DMS153 treated with DMSO at 0.1 percent for 48 hours (cell line): ENCODE data around the gene SLC36A2.
"Not testable (repeated sequence)": the region's sequence is repeated elsewhere in the genome, so short reads cannot be mapped to it uniquely, and the experiment has no call there.

Source experiments
- DNase-seq: peaks from one replicate; lab custom pipeline; 2025; ENCODE audit not compliant: unreplicated experiment; lab: John Stamatoyannopoulos, UW

SLC36A2 gene

GRCh38 chr5:151327585-151327984, 19.8 kb downstream of the SLC36A2 start:
- no peak for DNase-seq

DNA sequence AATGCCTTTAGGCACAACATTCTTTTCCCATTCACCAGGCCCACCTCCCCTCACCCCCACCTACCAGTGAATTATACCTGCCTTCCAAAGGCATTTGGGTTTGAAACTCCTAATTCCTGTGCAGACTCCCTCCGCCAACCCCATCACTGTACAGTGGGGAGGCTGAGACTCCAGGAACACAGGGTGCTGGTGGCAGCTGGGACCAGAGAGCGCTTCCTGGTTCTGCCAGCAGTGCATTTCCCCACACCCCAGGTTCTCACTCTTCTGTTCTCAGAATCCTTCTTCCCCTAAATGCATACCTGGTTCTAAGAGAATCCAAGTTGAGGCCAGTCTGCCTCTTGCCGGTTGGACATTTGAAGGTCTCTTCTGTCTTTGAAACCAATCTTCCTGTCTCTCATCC, 21.1 kb downstream of the SLC36A2 start:
- no peak for DNase-seq

- no peak for DNase-seq
Observed at GRCh38 chr5:151320481-151320880, 26.9 kb downstream of the SLC36A2 start.

DNA sequence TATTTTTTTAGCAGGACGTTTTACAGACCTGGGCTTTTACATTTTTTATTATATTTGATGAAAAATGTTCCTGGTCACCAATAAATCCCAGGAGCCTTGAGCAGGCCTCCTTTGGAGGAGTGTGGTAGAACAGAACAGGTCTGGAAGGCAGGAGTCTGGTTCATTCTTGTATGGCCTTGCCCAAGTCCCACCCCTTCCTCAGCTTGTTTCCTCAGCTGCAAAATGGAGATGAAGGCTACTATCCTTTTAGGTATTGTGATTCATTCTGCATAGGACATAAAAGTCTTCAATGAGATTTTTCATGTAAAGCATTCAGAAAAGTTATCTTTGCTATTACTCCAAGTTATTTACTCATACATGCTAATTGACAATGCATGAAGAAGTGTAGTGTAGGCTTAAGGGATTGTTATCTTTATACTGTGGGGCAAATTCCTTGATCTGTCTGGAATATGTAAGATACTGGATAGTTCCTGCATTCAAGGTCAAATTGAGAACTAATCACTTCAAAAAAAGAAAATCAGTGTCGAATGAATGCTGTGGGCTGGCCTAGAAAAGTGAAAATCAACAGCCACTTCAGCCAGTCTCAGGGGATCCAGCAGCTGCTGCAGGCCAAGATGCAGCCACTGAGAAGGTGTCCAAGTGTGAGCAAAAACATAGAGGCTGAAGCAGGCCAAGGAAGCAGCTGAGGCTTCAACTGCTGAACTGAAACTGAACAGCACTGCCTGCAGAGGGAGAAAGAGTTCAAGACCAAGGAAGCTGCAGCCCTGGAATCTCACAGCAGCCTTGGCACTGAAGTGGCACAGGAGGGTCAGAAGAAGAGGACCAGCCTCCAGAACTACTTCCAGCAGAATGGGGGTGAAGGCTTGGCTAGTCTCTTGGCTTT, 28.3 kb downstream of the SLC36A2 start:
- no peak for DNase-seq

GRCh38 chr5:151317871-151318270, 29.5 kb downstream of the SLC36A2 start:
- no peak for DNase-seq

GRCh38 chr5:151315998-151316597, 31.3 kb downstream of the SLC36A2 start:
- DNase-seq, result peak; percentile 4

- DNase-seq, result no peak
Observed at GRCh38 chr5:151313357-151313756, 34.0 kb downstream of the SLC36A2 start.

- DNase-seq, result no peak
Observed at GRCh38 chr5:151312756-151313324, 34.5 kb downstream of the SLC36A2 start.

GRCh38 chr5:151310932-151311331, 36.4 kb downstream of the SLC36A2 start:
- no peak for DNase-seq

DNA sequence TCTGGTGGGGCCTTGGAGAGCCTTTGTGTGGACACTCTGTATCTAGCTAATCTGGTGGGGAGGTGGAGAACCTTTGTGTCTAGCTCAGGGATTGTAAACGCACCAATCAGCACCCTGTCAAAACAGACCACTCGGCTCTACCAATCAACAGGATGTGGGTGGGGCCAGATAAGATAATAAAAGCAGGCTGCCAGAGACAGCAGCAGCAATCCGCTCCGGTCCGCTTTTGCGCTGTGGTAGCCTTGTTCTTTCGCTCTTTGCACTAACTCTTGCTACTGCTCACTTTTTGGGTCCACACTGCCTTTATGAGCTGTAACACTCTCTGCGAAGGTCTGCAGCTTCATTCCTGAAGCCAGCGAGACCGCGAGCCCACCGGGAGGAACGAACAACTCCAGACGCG, 37.5 kb downstream of the SLC36A2 start:
- not testable (repeated sequence) for DNase-seq

GRCh38 chr5:151309266-151309665, 38.1 kb downstream of the SLC36A2 start:
- DNase-seq, result not testable (repeated sequence)

DNA sequence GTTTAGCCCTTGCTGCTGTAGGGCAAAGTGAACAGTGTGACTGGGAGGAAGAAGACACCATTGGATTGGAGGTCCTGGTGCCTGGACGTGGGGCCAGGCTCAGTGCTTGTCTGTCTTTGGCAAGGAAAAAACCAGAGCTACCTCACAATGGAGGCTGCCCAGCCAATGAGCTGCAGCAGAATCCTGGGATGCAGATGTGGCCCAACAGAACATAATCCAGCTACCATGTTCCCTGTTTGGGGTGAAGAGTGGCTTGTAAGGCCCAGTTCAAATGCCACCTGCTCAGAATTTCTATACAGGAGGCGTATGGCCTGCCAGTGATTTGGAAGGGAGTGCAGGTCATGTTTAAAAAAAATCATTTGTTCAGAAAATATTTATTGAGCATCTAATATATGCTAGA, 43.7 kb downstream of the SLC36A2 start, which contains the start of gene SLC36A3:
Gene SLC36A3, minus strand, starts transcription at position 101 of the 400 bp plus-strand sequence. CDS start 412 bp downstream, outside the sequence.
- no peak for DNase-seq

DNA sequence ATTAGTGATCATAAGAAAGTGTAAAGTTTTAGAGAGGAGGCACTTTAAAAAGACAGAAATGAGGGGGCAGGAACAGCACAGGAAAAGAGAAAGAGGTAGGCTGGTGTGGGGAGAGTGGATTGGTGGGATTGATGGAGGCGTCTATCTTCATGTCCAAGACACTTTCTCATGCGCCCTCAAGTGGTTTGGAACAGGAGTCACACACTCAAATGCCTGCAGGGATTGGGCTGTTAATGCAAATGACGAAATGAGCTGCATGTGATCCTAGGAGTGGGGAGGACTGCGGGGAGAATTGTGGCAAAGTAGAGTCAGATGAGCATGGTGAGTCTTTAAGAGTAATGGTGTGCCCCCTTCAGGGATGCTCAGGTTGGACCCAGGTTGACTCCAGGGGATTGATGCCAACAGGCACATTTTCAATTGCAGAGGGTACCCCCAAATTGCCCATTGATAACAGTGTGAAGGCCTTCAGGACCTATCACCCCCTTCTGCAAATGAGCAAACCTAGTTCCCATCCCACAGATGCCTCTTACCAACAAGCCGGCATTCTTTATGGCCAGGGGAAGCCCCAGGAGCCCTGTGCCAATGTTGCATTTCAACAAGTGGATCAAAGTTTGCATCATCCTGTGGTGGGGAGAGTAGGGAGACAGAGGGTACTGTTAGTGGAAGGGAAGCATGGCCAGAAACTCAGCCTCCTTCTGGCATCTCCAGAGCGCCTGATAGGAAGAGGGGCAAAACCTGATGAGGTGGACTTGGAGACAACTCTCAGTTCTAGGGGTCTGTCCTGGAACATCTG, 49.1 kb downstream of the SLC36A2 start:
- DNase-seq, result no peak

GRCh38 chr5:151296974-151297373, 50.4 kb downstream of the SLC36A2 start:
- no peak for DNase-seq

DNA sequence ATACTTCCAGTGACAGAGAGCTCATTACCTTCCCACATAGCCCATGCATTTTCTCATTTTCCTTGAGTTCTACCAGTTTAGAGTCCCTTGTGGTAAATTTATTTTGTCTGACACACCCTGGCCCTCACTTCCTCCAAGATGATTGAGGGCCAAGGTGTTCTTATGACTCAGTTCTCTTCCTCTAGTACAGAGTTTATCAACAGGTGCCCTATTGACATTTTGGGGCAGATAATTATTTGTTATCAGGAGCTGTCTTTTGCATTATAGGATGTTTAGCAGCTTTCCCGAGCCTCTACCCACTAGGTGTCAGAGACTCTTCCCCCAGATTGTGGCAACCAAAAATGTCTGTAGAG, 50.9 kb downstream of the SLC36A2 start:
- DNase-seq, result no peak

DNA sequence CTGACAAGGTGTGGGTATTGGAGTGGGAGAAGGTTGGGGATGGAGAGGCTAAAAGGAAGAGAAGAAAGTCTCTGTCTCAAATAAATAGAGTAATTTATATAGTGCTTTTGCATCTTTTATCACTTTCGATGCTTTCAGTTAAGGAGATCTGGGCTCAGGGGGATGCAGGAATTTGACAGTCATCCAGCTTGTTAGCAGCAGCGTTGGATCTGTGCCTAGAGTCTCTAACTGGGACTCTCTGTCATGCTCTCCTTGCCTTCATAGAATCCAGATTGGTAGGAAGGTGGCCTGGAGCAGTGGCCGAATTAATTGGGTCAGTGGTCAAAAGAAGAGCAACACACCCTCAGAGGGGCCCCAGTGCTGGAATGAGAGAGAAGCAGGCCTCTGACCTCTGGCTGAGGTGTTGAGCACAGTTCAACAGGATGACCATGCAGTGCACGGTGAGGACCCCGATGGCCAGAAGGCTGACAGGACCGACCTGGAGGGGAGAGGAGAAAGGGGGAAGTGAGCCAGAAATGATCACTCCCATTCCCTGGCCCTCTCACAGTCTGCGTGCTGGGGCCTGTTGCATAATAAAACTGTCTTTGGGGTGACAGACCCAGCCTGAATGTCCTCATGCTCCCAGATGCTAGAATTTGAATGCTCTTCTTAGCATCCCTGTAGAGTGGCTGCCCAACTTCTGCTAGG, 51.4 kb downstream of the SLC36A2 start:
- no peak for DNase-seq

- DNase-seq, result no peak
Observed at GRCh38 chr5:151295138-151295537, 52.2 kb downstream of the SLC36A2 start.

- DNase-seq, result no peak
Observed at GRCh38 chr5:151293624-151294023, 53.7 kb downstream of the SLC36A2 start.

DNA sequence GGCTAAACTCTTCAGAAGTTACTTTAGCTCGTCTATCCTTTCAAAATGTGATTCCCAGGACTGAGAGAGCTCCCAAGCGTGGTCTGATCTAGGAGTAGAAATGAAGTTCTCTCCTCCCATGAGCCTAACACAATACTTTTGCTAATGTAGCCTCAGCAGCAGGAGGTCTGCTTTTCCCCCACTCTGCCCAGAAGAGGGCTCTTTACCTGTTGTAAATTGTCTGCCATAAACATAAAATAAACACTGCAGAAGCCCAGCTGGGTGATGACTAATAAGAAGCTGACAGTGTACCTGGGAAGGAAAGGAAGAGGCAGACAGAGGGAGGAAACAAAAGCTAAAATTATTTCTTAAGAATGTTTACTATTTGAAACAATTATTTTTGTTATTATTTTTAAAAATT, 59.2 kb downstream of the SLC36A2 start:
- no peak for DNase-seq

DNA sequence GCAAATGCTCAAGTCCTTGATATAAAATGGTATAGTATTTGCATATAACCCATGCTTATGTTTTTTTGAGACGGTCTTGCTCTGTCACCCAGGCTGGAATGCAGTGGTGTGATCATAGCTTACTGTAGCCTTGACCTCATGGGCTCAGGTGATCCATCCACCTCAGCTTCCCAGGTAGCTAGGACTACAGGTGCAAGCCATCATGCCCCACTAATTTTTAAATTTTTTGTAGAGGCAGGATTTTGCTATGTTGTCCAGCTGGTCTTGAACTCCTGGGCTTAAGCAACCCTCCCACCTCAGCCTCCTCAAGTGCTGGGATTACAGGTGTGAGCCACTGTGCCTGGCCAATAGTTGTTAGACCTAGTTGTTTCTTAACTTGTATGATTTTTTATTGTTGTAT, 61.1 kb downstream of the SLC36A2 start:
- no peak for DNase-seq

DNA sequence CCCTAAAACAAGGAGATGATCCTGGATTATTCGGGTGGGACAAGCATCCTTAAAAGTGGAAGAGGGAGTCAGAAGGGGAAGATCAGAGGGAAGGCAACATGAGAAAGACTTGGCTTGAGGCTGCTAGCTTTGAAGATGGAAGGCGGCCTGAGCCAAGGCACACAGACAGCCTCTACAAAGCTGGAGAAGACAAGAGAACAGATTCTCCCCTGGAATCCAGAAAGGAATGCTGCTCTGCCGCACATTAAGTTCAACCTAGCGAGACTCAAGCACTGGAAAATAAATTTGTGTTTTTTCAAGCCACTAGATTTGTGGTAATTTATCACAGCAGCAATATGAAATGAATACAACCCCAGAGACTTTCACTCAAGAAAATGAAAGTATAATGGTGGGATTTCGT, 61.7 kb downstream of the SLC36A2 start:
- DNase-seq, result no peak
